HCT116 (cell line): ENCODE results near the gene TRPM5.

Source experiments
- ELF1 ChIP-seq: IDR thresholded peaks from 2 replicates; pipeline ENCODE4 v1.6.1; 2012; ENCODE audit warnings: low read depth, borderline replicate concordance
- EZH2 ChIP-seq: fragments of 200-600 bp; sonication (generic); IDR thresholded peaks from 2 replicates; pipeline ENCODE4 v1.6.1; 2017; ENCODE audit warnings: antibody characterized with exemption, mixed run types
- EZH2phosphoT487 ChIP-seq: fragments of 200-600 bp; IDR thresholded peaks from 2 replicates; pipeline ENCODE4 v1.6.1; 2018; ENCODE audit warnings: antibody characterized with exemption, borderline replicate concordance
- POLR2A ChIP-seq: IDR thresholded peaks from 2 replicates; pipeline ENCODE4 v1.7.0; 2011; ENCODE audit warnings: borderline replicate concordance; ENCODE audit not compliant: insufficient read depth, insufficient read length; ENCODE audit errors: extremely low read depth
- POLR2AphosphoS5 ChIP-seq: IDR thresholded peaks from 2 replicates; pipeline ENCODE4 v1.6.1; 2011; ENCODE audit warnings: mild to moderate bottlenecking, low read depth, low read length, moderate library complexity
- RAD21 ChIP-seq: IDR thresholded peaks from 2 replicates; pipeline ENCODE4 v1.6.1; 2012; ENCODE audit warnings: low read depth, mild to moderate bottlenecking
- SIN3A ChIP-seq: IDR thresholded peaks from 2 replicates; pipeline ENCODE4 v1.6.1; 2012; ENCODE audit warnings: low read depth
- YY1 ChIP-seq: IDR thresholded peaks from 2 replicates; pipeline ENCODE4 v1.6.1; 2011; ENCODE audit warnings: low read length, low read depth, moderate library complexity, mild to moderate bottlenecking; ENCODE audit not compliant: insufficient replicate concordance; ENCODE audit errors: extremely low read depth
- ZNF274 ChIP-seq: fragments of 200-500 bp; sonication (Bioruptor generic); IDR thresholded peaks from 2 replicates; pipeline ENCODE4 v1.6.1; 2014; ENCODE audit warnings: mild to moderate bottlenecking, low read depth, low read length, inconsistent platforms
- TF ChIP-seq, protein P1 (sequence below), 3 experiments: fragments of 200-600 bp in 1 of 3; sonication (generic) in 1 of 3; IDR thresholded peaks in 2 of 3; conservative IDR thresholded peaks in 1 of 3; 2 replicates each; pipeline ENCODE4 v1.5.1; 2012 to 2017; ENCODE audit warnings: low read depth in 2 of 3, low read length in 2 of 3, antibody characterized with exemption in 1 of 3, borderline replicate concordance in 1 of 3, control low read depth in 1 of 3, mild to moderate bottlenecking in 1 of 3, mixed read lengths in 1 of 3, mixed run types in 1 of 3, moderate library complexity in 1 of 3; ENCODE audit not compliant: insufficient read depth in 1 of 3
- TF ChIP-seq, protein P2 (sequence below): IDR thresholded peaks from 2 replicates; pipeline ENCODE4 v1.6.1; 2012
- TF ChIP-seq, protein P3 (sequence below): IDR thresholded peaks from 2 replicates; pipeline ENCODE4 v1.6.1; 2012

DNA sequence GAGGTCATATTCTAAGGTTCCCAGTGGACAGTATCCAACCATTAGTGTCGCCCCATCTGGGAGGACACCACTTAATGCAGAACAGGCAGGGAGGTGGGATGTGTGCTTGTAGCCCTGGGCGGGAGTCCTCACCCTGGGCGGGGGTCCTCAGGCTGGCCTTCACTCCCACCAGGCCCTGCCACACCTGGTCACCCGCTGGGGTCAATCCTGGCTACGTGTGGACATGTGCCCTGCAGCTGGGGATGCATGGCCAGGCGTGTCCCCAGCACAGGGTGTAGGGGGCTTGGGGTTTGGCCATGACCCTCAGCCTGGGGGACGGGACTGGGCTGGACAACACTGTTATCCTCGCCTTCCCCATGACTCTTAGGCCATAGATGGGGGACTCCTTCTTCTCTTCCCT lies 18.8 kb downstream of the TRPM5 start:
- TF ChIP-seq, protein P1, sequence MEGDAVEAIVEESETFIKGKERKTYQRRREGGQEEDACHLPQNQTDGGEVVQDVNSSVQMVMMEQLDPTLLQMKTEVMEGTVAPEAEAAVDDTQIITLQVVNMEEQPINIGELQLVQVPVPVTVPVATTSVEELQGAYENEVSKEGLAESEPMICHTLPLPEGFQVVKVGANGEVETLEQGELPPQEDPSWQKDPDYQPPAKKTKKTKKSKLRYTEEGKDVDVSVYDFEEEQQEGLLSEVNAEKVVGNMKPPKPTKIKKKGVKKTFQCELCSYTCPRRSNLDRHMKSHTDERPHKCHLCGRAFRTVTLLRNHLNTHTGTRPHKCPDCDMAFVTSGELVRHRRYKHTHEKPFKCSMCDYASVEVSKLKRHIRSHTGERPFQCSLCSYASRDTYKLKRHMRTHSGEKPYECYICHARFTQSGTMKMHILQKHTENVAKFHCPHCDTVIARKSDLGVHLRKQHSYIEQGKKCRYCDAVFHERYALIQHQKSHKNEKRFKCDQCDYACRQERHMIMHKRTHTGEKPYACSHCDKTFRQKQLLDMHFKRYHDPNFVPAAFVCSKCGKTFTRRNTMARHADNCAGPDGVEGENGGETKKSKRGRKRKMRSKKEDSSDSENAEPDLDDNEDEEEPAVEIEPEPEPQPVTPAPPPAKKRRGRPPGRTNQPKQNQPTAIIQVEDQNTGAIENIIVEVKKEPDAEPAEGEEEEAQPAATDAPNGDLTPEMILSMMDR (IDR thresholded peaks at IDR 0.05 in 2 of 3, conservative IDR thresholded peaks at IDR 0.05 in 1 of 3; ENCODE audit: borderline replicate concordance in 1 of 3, insufficient read depth in 1 of 3, low read depth in 2 of 3, low read length in 2 of 3), result no peak
- TF ChIP-seq POLR2A (no peak), POLR2AphosphoS5 (no peak), RAD21 (no peak), EZH2 (no peak), EZH2phosphoT487 (no peak), SIN3A (no peak), YY1 (no peak), ZNF274 (no peak), ELF1 (no peak)
- TF ChIP-seq, protein P2, sequence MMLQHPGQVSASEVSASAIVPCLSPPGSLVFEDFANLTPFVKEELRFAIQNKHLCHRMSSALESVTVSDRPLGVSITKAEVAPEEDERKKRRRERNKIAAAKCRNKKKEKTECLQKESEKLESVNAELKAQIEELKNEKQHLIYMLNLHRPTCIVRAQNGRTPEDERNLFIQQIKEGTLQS, result no peak
- TF ChIP-seq, protein P3, sequence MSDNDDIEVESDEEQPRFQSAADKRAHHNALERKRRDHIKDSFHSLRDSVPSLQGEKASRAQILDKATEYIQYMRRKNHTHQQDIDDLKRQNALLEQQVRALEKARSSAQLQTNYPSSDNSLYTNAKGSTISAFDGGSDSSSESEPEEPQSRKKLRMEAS, result no peak
